Hepatocyte (in vitro differentiated cells): ENCODE measurements around the gene SCN4B.
"Not testable (repeated sequence)": the region's sequence is repeated elsewhere in the genome, so short reads cannot be mapped to it uniquely, and the experiment has no call there.

Experiments used
- EZH2 ChIP-seq: fragments of 200-600 bp; sonication (generic); IDR thresholded peaks from 2 replicates; pipeline ENCODE4 v1.6.1; 2016; ENCODE audit warnings: antibody characterized with exemption, mild to moderate bottlenecking, borderline replicate concordance
- EZH2phosphoT487 ChIP-seq: fragments of 200-600 bp; sonication (generic); IDR thresholded peaks from one replicate; pipeline ENCODE4 v1.6.1; 2018; ENCODE audit warnings: antibody characterized with exemption, mild to moderate bottlenecking, low read depth, moderate library complexity; ENCODE audit not compliant: unreplicated experiment, severe bottlenecking
- TF ChIP-seq, protein P1 (sequence below): fragments of 200-600 bp; sonication (generic); IDR thresholded peaks from 2 replicates; pipeline ENCODE4 v1.5.1; 2016; ENCODE audit warnings: antibody characterized with exemption, mild to moderate bottlenecking; ENCODE audit not compliant: poor library complexity

DNA sequence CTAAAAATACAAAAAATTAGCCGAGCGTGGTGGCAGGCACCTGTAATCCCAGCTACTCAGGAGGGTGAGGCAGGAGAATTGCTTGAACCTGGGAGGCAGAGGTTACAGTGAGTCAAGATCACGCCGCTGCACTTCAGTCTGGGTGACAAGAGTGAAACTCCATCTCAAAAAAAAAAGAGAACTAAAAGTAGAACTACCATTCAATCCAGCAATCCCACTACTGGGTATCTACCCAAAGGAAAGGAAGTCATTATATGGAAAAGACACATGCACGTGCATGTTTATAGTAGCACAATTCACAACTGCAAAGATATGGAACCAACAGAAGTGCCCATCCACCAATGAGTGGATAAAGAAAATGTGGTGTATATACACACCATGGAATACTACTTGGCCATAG is 31.1 kb upstream of the SCN4B start:
- TF ChIP-seq, protein P1, sequence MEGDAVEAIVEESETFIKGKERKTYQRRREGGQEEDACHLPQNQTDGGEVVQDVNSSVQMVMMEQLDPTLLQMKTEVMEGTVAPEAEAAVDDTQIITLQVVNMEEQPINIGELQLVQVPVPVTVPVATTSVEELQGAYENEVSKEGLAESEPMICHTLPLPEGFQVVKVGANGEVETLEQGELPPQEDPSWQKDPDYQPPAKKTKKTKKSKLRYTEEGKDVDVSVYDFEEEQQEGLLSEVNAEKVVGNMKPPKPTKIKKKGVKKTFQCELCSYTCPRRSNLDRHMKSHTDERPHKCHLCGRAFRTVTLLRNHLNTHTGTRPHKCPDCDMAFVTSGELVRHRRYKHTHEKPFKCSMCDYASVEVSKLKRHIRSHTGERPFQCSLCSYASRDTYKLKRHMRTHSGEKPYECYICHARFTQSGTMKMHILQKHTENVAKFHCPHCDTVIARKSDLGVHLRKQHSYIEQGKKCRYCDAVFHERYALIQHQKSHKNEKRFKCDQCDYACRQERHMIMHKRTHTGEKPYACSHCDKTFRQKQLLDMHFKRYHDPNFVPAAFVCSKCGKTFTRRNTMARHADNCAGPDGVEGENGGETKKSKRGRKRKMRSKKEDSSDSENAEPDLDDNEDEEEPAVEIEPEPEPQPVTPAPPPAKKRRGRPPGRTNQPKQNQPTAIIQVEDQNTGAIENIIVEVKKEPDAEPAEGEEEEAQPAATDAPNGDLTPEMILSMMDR = not testable (repeated sequence)
- not testable (repeated sequence) for TF ChIP-seq EZH2phosphoT487, EZH2
